HepG2 (cell line): ENCODE results near the gene PTPDC1.
A peak's percentile ranks its signal among the peaks of the same experiment; 100 is the strongest.

Experiments
- CTCF ChIP-seq: sonication (generic); formaldehyde crosslinking; IDR thresholded peaks from 2 replicates; pipeline ENCODE4 v1.5.0; 2020; ENCODE audit warnings: mild to moderate bottlenecking, missing genetic modification reagents, moderate library complexity
- HMGXB4 ChIP-seq, 2 experiments: sonication (generic) in 1 of 2; formaldehyde crosslinking in 1 of 2; IDR thresholded peaks; 2 replicates each; pipeline versions ENCODE4 v1.4.0 to v1.6.1; 2018 to 2020; ENCODE audit warnings: missing genetic modification reagents in 2 of 2, borderline replicate concordance in 1 of 2, low read depth in 1 of 2, mild to moderate bottlenecking in 1 of 2, missing biosample characterization in 1 of 2
- MIER3 ChIP-seq: IDR thresholded peaks from 2 replicates; pipeline ENCODE4 v1.6.1; 2016; ENCODE audit warnings: missing compliant biosample characterization, borderline replicate concordance
- NCOA1 ChIP-seq: sonication (generic); formaldehyde crosslinking; IDR thresholded peaks from 2 replicates; pipeline ENCODE4 v1.9.0; 2021; ENCODE audit warnings: missing genetic modification reagents
- NFYB ChIP-seq: sonication (generic); formaldehyde crosslinking; IDR thresholded peaks from 2 replicates; pipeline ENCODE4 v1.4.0; 2020; ENCODE audit warnings: missing genetic modification reagents
- NONO ChIP-seq, 2 experiments: fragments of 450-650 bp in 1 of 2; sonication (generic) in 1 of 2; formaldehyde crosslinking in 1 of 2; IDR thresholded peaks in 1 of 2; conservative IDR thresholded peaks in 1 of 2; 2 replicates each; pipeline versions ENCODE4 v1.6.1 to v1.8.0; 2017 to 2022; ENCODE audit warnings: mild to moderate bottlenecking in 1 of 2, missing genetic modification reagents in 1 of 2, moderate library complexity in 1 of 2
- RNF2 ChIP-seq: fragments of 450-650 bp; conservative IDR thresholded peaks from 2 replicates; pipeline ENCODE4 v1.6.1; 2016; ENCODE audit warnings: low read depth
- USF2 ChIP-seq, 2 experiments: sonication (generic) in 1 of 2; formaldehyde crosslinking in 1 of 2; IDR thresholded peaks; 2 replicates each; pipeline versions ENCODE4 v1.5.1 to v1.6.1; 2011 to 2020; ENCODE audit warnings: borderline replicate concordance in 1 of 2, low read depth in 1 of 2, low read length in 1 of 2, mild to moderate bottlenecking in 1 of 2, missing genetic modification reagents in 1 of 2, moderate library complexity in 1 of 2
- ZBTB7B ChIP-seq: sonication (generic); formaldehyde crosslinking; IDR thresholded peaks from 2 replicates; pipeline ENCODE4 v1.4.0; 2020; ENCODE audit warnings: missing genetic modification reagents
- ZNF513 ChIP-seq: sonication (generic); formaldehyde crosslinking; conservative IDR thresholded peaks from 2 replicates; pipeline ENCODE4 v1.5.0; 2020; ENCODE audit warnings: missing genetic modification reagents
- ZNF878 ChIP-seq: sonication (generic); formaldehyde crosslinking; IDR thresholded peaks from 2 replicates; pipeline ENCODE4 v1.8.1; 2023; ENCODE audit warnings: mild to moderate bottlenecking, missing genetic modification reagents, moderate library complexity

GRCh38 chr9:94065535-94065961 is 18.7 kb upstream of the PTPDC1 start:
- TF ChIP-seq HMGXB4 (CRISPR knock-in tag; IDR thresholded peaks at IDR 0.05; ENCODE audit: borderline replicate concordance in 1 of 2, low read depth in 1 of 2) (no peak), CTCF (CRISPR knock-in tag) (peak; percentile 82), ZNF878 (CRISPR knock-in tag) (no peak), NCOA1 (CRISPR knock-in tag) (no peak), USF2 (IDR thresholded peaks at IDR 0.05; ENCODE audit: low read depth, low read length) (no peak), USF2 (CRISPR knock-in tag; IDR thresholded peaks at IDR 0.05; ENCODE audit: borderline replicate concordance) (no peak), ZBTB7B (no peak), NONO (IDR thresholded peaks at IDR 0.05) (no peak), NONO (CRISPR knock-in tag; conservative IDR thresholded peaks at IDR 0.05) (no peak), MIER3 (CRISPR knock-in tag) (no peak), RNF2 (no peak), NFYB (no peak), ZNF513 (no peak)
